HEK293 (cell line): Measurements from ENCODE around the gene TMEM167A.

Experiments
- CTCF ChIA-PET: fragments of 350-600 bp; formaldehyde crosslinking; extraction: SDS; loops from one replicate; lab custom pipeline; 2021; ENCODE audit warnings: antibody characterized with exemption; lab: Yijun Ruan, JAX
- POLR2A ChIA-PET: fragments of 300-600 bp; formaldehyde crosslinking; extraction: SDS; loops from one replicate; lab custom pipeline; 2020; ENCODE audit warnings: antibody characterized with exemption, inconsistent platforms; lab: Yijun Ruan, JAX
- H3K27ac ChIP-seq: fragments of 200-500 bp; sonication (Bioruptor generic); 2 replicates; pipeline ENCODE4 v1.5.1; 2014; ENCODE audit warnings: low read depth, low read length, control low read depth, inconsistent platforms; ENCODE audit errors: extremely low read depth
- H3K36me3 ChIP-seq, 2 experiments: fragments of 200-500 bp in 1 of 2; sonication (Bioruptor generic) in 1 of 2; 1 replicate in 1 of 2; 2 replicates in 1 of 2; pipeline ENCODE4 v1.5.1; 2014 to 2017; ENCODE audit warnings: inconsistent platforms in 2 of 2, low read length in 2 of 2; ENCODE audit not compliant: control insufficient read depth in 2 of 2, insufficient read depth in 1 of 2
- H3K4me1 ChIP-seq: fragments of 200-500 bp; sonication (Bioruptor generic); 2 replicates; pipeline ENCODE4 v1.5.1; 2014; ENCODE audit warnings: mild to moderate bottlenecking, low read length, inconsistent platforms; ENCODE audit not compliant: control insufficient read depth, insufficient read depth
- H3K4me3 ChIP-seq: 2 replicates; pipeline ENCODE4 v1.5.1; 2011; ENCODE audit warnings: low read depth, mild to moderate bottlenecking, control low read depth, low read length, moderate library complexity
- H3K9me3 ChIP-seq: fragments of 200-500 bp; sonication (Bioruptor generic); 2 replicates; pipeline ENCODE4 v1.5.1; 2014; ENCODE audit warnings: low read depth, low read length, inconsistent platforms; ENCODE audit not compliant: control insufficient read depth, insufficient read depth
- HIC1 ChIP-seq: fragments of 450-650 bp; formaldehyde crosslinking; IDR thresholded peaks from 2 replicates; pipeline ENCODE4 v1.5.1; 2016; ENCODE audit warnings: missing biosample characterization, missing genetic modification characterization
- ZBTB49 ChIP-seq: fragments of 450-650 bp; formaldehyde crosslinking; IDR thresholded peaks from 2 replicates; pipeline ENCODE4 v1.5.1; 2016; ENCODE audit warnings: missing biosample characterization, missing genetic modification characterization, low read depth
- ZNF132 ChIP-seq: fragments of 450-650 bp; formaldehyde crosslinking; IDR thresholded peaks from 2 replicates; pipeline ENCODE4 v1.5.1; 2017; ENCODE audit warnings: missing biosample characterization, missing genetic modification characterization, borderline replicate concordance
- ZNF148 ChIP-seq: fragments of 450-650 bp; formaldehyde crosslinking; IDR thresholded peaks from 2 replicates; pipeline ENCODE4 v1.5.0; 2017; ENCODE audit warnings: missing biosample characterization, missing genetic modification characterization, borderline replicate concordance
- ZNF596 ChIP-seq: fragments of 450-650 bp; IDR thresholded peaks from 2 replicates; pipeline ENCODE4 v1.5.0; 2018; ENCODE audit warnings: missing biosample characterization, mild to moderate bottlenecking, missing genetic modification characterization, moderate library complexity
- ZNF792 ChIP-seq: fragments of 450-650 bp; formaldehyde crosslinking; IDR thresholded peaks from 2 replicates; pipeline ENCODE4 v1.5.1; 2016; ENCODE audit warnings: missing biosample characterization, missing genetic modification characterization
- TF ChIP-seq, protein P1 (sequence below): fragments of 450-650 bp; formaldehyde crosslinking; IDR thresholded peaks from 2 replicates; pipeline ENCODE4 v1.5.1; 2016; ENCODE audit warnings: missing biosample characterization, missing genetic modification characterization
- TF ChIP-seq, protein P2 (sequence below): fragments of 450-650 bp; formaldehyde crosslinking; conservative IDR thresholded peaks from 2 replicates; pipeline ENCODE4 v1.5.1; 2016; ENCODE audit warnings: low read depth, missing biosample characterization, missing genetic modification characterization
- TF ChIP-seq, protein P3 (sequence below): fragments of 450-650 bp; formaldehyde crosslinking; IDR thresholded peaks from 2 replicates; pipeline ENCODE4 v1.5.1; 2016; ENCODE audit warnings: missing biosample characterization, missing genetic modification characterization, low read depth

The TMEM167A gene

GRCh38 chr5:83044926-83045325 is 32.3 kb downstream of the TMEM167A start (continued):
- TF ChIP-seq, protein P1, sequence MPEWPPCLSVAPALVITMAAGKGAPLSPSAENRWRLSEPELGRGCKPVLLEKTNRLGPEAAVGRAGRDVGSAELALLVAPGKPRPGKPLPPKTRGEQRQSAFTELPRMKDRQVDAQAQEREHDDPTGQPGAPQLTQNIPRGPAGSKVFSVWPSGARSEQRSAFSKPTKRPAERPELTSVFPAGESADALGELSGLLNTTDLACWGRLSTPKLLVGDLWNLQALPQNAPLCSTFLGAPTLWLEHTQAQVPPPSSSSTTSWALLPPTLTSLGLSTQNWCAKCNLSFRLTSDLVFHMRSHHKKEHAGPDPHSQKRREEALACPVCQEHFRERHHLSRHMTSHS (tag by site-specific recombination) = no peak
- TF ChIP-seq, protein P2, sequence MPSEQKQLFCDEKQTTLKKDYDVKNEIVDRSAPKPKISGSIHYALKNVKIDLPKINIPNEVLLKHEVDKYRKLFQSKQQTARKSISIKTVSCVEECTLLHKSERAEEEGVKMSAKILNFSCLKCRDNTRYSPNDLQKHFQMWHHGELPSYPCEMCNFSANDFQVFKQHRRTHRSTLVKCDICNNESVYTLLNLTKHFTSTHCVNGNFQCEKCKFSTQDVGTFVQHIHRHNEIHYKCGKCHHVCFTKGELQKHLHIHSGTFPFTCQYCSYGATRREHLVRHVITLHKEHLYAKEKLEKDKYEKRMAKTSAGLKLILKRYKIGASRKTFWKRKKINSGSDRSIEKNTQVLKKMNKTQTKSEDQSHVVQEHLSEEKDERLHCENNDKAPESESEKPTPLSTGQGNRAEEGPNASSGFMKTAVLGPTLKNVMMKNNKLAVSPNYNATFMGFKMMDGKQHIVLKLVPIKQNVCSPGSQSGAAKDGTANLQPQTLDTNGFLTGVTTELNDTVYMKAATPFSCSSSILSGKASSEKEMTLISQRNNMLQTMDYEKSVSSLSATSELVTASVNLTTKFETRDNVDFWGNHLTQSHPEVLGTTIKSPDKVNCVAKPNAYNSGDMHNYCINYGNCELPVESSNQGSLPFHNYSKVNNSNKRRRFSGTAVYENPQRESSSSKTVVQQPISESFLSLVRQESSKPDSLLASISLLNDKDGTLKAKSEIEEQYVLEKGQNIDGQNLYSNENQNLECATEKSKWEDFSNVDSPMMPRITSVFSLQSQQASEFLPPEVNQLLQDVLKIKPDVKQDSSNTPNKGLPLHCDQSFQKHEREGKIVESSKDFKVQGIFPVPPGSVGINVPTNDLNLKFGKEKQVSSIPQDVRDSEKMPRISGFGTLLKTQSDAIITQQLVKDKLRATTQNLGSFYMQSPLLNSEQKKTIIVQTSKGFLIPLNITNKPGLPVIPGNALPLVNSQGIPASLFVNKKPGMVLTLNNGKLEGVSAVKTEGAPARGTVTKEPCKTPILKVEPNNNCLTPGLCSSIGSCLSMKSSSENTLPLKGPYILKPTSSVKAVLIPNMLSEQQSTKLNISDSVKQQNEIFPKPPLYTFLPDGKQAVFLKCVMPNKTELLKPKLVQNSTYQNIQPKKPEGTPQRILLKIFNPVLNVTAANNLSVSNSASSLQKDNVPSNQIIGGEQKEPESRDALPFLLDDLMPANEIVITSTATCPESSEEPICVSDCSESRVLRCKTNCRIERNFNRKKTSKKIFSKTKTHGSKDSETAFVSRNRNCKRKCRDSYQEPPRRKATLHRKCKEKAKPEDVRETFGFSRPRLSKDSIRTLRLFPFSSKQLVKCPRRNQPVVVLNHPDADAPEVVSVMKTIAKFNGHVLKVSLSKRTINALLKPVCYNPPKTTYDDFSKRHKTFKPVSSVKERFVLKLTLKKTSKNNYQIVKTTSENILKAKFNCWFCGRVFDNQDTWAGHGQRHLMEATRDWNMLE (tag by site-specific recombination) = no peak
- TF ChIP-seq ZNF792 (tag by site-specific recombination) (no peak), ZBTB49 (tag by site-specific recombination) (no peak), ZNF596 (tag by site-specific recombination) (no peak)

GRCh38 chr5:83042507-83042906 is 34.7 kb downstream of the TMEM167A start:
- no peak overlapping the region for H3K4me3 ChIP-seq
- H3K36me3 ChIP-seq = no peaks in the 10 kb centered on the region
- CTCF ChIA-PET = no interaction called here
- no peak overlapping the region for H3K27ac ChIP-seq
- no peak for TF ChIP-seq ZNF148
- TF ChIP-seq HIC1 (tag by site-specific recombination) = no peak
- TF ChIP-seq, all 188 proteins: peak for 0
- H3K4me1 ChIP-seq = no peaks in the 10 kb centered on the region
- no peaks in the 10 kb centered on the region for H3K9me3 ChIP-seq
- POLR2A ChIA-PET = no interaction called here

DNA sequence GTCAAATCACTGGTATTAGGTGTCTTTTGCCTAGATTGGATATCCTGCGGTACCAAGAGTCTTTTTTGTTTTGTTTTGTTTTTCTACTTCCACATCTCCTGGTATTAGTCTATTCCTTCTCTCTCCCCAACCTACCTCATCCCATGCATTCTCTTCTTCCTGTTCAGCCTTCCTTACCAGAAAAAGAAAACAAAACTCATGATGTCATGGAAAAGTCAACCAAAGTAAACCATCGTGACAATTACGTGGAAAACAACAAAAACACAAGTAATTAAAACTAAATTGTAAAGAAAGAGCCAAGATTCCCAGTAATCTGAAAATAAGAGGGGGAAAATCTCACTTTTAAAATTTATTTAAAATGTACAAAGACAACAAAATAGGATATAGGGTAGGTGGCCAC is 38.3 kb downstream of the TMEM167A start:
- Histone ChIP-seq H3K36me3 (no peaks in the 10 kb centered on the region), H3K9me3 (no peaks in the 10 kb centered on the region), H3K4me1 (peaks cover 19% of the 10 kb centered on the region), H3K4me3 (no peak overlapping the region), H3K27ac (no peak overlapping the region)
- CTCF ChIA-PET = no interaction called here
- POLR2A ChIA-PET = no interaction called here
- TF ChIP-seq, protein P3, sequence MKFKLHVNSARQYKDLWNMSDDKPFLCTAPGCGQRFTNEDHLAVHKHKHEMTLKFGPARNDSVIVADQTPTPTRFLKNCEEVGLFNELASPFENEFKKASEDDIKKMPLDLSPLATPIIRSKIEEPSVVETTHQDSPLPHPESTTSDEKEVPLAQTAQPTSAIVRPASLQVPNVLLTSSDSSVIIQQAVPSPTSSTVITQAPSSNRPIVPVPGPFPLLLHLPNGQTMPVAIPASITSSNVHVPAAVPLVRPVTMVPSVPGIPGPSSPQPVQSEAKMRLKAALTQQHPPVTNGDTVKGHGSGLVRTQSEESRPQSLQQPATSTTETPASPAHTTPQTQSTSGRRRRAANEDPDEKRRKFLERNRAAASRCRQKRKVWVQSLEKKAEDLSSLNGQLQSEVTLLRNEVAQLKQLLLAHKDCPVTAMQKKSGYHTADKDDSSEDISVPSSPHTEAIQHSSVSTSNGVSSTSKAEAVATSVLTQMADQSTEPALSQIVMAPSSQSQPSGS (tag by site-specific recombination) = peak; percentile 65
- no peak for TF ChIP-seq ZNF132 (tag by site-specific recombination)
